Neural progenitor cell (in vitro differentiated cells): ENCODE results near the gene SRCIN1.

Experiments
- EZH2 ChIP-seq: fragments of 200-600 bp; sonication (generic); IDR thresholded peaks from 2 replicates; pipeline ENCODE4 v1.6.1; 2017; ENCODE audit warnings: antibody characterized with exemption, mild to moderate bottlenecking, moderate library complexity
- EZH2phosphoT487 ChIP-seq: fragments of 200-600 bp; sonication (generic); IDR thresholded peaks from 2 replicates; pipeline ENCODE4 v1.6.1; 2017; ENCODE audit warnings: antibody characterized with exemption
- TF ChIP-seq, protein P1 (sequence below): fragments of 200-600 bp; sonication (generic); IDR thresholded peaks from 2 replicates; pipeline ENCODE4 v1.5.1; 2017; ENCODE audit warnings: antibody characterized with exemption, mild to moderate bottlenecking

DNA sequence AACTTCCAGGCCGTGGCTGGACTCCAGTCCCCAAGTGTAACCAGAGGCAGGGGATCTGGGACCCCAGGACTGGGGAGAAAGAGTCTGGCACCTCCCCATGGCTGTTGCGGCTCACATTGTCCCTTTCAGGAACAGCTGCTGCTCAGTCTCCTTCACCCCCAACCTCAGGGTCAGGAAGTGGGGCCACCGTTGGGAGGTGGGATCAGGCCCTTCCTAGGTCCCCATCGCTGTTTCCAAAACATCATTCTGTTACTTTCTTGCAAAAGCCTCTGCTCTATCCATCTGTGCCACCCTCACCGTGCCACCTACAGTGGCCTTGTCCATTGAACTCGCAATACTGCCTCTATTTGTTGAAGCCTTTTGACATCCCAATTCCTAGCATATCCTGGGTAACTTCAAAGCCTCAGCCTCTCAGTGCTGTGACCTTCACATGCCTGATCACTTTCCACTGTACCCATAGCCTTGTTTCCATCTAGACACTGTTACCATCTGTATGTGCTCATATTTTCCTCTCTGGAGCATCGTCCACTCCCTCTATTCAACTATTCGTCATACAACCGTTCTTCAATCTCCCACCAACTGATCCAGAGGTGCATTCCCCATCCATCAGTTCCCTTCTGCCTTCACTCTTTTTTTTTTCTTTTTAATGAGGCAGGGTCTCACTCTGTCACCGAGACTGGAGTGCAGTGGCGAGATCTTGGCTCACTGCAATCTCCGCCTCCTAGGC lies 15.0 kb upstream of the SRCIN1 start:
- TF ChIP-seq, protein P1, sequence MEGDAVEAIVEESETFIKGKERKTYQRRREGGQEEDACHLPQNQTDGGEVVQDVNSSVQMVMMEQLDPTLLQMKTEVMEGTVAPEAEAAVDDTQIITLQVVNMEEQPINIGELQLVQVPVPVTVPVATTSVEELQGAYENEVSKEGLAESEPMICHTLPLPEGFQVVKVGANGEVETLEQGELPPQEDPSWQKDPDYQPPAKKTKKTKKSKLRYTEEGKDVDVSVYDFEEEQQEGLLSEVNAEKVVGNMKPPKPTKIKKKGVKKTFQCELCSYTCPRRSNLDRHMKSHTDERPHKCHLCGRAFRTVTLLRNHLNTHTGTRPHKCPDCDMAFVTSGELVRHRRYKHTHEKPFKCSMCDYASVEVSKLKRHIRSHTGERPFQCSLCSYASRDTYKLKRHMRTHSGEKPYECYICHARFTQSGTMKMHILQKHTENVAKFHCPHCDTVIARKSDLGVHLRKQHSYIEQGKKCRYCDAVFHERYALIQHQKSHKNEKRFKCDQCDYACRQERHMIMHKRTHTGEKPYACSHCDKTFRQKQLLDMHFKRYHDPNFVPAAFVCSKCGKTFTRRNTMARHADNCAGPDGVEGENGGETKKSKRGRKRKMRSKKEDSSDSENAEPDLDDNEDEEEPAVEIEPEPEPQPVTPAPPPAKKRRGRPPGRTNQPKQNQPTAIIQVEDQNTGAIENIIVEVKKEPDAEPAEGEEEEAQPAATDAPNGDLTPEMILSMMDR: no peak
- no peak for TF ChIP-seq EZH2phosphoT487
- TF ChIP-seq EZH2: no peak
